ENCODE data around the gene ALG9. TPM values are rescaled to one million over a fixed set of nuclear protein-coding genes. Genes with fewer than 3 reads are reported as not detected.
A peak's percentile ranks its signal among the peaks of the same experiment; 100 is the strongest.

ALG9 gene
- total RNA-seq, 1 experiment from 2014 or later, result 19.7 TPM

DNA sequence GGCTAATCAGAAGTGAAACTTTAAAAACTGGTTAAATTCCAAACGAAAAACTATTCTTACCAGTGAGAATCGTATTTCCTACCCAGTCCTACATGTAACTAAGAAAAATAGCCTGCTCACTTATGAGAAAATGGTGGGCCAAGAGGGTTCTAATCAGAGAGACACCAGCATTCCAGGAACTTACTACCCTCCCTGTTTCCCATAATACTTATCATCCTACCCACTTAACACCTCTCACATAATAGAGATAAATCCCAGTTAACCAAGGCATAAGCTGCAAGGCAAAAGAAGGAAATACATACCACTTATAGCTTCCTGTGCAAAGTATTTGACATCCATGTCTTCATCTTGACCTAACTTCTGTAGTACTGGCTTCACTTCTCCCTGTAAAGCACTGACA is 129.6 kb downstream of the ALG9 start:
- peaks cover 50% of the 10 kb centered on the region for H3K36me3 Mint-ChIP-seq
- POLR2A ChIA-PET, result no interaction called here
- CTCF ChIA-PET, result no interaction called here
- no peak overlapping the region for H3K27ac Mint-ChIP-seq
- no peak for TF ChIP-seq SOX15 (CRISPR knock-in tag; IDR thresholded peaks at IDR 0.05)
- no peaks in the 10 kb centered on the region for H3K9me3 Mint-ChIP-seq
- ATAC-seq (no peak), DNase-seq (ENCODE audit: low spot score) (no peak)
- H3K4me1 Mint-ChIP-seq, result no peaks in the 10 kb centered on the region
- no peak overlapping the region for H3K4me3 Mint-ChIP-seq
- H3K27me3 Mint-ChIP-seq (ENCODE audit: low read depth), result no peaks in the 10 kb centered on the region

DNA sequence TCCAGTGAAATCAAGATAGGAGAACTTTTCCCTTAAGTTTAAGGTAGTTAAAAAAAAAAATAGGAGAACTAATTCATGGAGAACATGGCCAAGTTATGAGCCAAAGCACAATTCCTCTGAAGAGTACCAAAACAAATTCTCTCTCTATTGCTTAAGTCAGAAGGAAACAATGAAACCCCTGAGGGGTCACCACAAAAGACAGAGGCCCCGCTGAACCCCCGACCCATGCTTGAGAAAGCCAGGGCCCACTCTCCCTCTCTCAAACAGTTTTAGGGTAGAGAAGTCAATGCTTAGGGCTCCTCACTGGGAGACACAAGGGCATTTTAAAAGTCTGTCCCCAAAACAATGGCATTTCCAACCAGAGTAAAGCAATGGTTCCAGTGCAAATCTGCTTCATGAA is 132.1 kb downstream of the ALG9 start:
- H3K4me3 Mint-ChIP-seq, result no peak overlapping the region

DNA sequence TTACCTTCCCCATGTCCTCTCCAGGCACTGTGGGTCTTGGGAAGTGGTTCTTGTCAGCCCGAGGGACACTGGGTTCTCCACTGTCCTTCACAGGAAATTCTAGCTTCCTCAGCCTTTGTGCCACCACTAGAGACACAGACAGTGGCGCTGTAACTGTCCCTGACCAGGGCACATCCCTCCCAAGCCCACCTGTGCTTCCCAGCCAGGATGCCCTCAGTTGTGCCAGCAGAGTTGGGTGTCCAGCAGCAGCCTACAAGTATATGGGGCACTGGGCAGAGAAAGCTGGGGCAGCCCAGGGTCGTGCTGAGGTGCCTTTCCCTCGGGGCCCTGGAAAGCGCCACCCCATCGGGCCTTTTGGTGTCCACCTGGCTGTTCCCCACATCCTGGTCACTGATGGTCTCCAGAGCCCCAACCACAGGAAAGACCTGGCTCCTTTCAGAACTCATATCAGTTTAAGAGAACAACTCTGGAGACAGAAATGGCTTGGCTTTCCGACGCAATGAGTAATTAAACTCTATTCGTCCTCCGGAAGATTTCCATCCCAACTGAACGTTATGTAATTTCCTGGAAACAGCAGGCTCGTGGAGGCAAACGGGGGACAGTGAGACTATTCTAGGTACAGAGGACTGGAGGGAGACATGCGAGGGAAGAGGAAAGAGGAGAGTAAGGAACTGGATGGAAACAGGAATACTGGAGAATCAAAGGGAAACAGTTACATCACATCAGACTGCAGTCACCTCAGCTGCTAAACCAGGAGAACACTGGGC is 133.8 kb downstream of the ALG9 start:
- Mint-ChIP-seq H3K4me3 (no peak overlapping the region), H3K36me3 (peaks cover 19% of the 10 kb centered on the region), H3K4me1 (peaks cover 2% of the 10 kb centered on the region; the same call in 1 of the 2 replicates), H3K9me3 (no peaks in the 10 kb centered on the region), H3K27me3 (ENCODE audit: low read depth) (no peaks in the 10 kb centered on the region), H3K27ac (peak overlapping the region; percentile 83)
- ChIA-PET POLR2A (interaction anchor here (0.9 kb wide), 1 partner anchor 198 kb away, joined by 3 read pairs; no protein-coding TSS in a partner anchor), CTCF (no interaction called here)
- DNase-seq (ENCODE audit: low spot score), result no peak
- ATAC-seq, result no peak
- TF ChIP-seq NFATC4 (CRISPR knock-in tag; IDR thresholded peaks at IDR 0.05), result no peak
- no peak for TF ChIP-seq GABPB1 (CRISPR knock-in tag; IDR thresholded peaks at IDR 0.05)
- TF ChIP-seq, protein P1, sequence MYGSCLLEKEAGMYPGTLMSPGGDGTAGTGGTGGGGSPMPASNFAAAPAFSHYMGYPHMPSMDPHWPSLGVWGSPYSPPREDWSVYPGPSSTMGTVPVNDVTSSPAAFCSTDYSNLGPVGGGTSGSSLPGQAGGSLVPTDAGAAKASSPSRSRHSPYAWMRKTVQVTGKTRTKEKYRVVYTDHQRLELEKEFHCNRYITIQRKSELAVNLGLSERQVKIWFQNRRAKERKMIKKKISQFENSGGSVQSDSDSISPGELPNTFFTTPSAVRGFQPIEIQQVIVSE (CRISPR knock-in tag; IDR thresholded peaks at IDR 0.05; ENCODE audit: borderline replicate concordance), result no peak
- TF ChIP-seq, protein P2, sequence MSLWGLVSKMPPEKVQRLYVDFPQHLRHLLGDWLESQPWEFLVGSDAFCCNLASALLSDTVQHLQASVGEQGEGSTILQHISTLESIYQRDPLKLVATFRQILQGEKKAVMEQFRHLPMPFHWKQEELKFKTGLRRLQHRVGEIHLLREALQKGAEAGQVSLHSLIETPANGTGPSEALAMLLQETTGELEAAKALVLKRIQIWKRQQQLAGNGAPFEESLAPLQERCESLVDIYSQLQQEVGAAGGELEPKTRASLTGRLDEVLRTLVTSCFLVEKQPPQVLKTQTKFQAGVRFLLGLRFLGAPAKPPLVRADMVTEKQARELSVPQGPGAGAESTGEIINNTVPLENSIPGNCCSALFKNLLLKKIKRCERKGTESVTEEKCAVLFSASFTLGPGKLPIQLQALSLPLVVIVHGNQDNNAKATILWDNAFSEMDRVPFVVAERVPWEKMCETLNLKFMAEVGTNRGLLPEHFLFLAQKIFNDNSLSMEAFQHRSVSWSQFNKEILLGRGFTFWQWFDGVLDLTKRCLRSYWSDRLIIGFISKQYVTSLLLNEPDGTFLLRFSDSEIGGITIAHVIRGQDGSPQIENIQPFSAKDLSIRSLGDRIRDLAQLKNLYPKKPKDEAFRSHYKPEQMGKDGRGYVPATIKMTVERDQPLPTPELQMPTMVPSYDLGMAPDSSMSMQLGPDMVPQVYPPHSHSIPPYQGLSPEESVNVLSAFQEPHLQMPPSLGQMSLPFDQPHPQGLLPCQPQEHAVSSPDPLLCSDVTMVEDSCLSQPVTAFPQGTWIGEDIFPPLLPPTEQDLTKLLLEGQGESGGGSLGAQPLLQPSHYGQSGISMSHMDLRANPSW (CRISPR knock-in tag; conservative IDR thresholded peaks at IDR 0.05; ENCODE audit: low read depth), result no peak
- TF ChIP-seq FOXJ3 (CRISPR knock-in tag; IDR thresholded peaks at IDR 0.05; ENCODE audit: borderline replicate concordance), result no peak
- no peak for TF ChIP-seq NR1H2 (CRISPR knock-in tag; IDR thresholded peaks at IDR 0.05)
- TF ChIP-seq, protein P3, sequence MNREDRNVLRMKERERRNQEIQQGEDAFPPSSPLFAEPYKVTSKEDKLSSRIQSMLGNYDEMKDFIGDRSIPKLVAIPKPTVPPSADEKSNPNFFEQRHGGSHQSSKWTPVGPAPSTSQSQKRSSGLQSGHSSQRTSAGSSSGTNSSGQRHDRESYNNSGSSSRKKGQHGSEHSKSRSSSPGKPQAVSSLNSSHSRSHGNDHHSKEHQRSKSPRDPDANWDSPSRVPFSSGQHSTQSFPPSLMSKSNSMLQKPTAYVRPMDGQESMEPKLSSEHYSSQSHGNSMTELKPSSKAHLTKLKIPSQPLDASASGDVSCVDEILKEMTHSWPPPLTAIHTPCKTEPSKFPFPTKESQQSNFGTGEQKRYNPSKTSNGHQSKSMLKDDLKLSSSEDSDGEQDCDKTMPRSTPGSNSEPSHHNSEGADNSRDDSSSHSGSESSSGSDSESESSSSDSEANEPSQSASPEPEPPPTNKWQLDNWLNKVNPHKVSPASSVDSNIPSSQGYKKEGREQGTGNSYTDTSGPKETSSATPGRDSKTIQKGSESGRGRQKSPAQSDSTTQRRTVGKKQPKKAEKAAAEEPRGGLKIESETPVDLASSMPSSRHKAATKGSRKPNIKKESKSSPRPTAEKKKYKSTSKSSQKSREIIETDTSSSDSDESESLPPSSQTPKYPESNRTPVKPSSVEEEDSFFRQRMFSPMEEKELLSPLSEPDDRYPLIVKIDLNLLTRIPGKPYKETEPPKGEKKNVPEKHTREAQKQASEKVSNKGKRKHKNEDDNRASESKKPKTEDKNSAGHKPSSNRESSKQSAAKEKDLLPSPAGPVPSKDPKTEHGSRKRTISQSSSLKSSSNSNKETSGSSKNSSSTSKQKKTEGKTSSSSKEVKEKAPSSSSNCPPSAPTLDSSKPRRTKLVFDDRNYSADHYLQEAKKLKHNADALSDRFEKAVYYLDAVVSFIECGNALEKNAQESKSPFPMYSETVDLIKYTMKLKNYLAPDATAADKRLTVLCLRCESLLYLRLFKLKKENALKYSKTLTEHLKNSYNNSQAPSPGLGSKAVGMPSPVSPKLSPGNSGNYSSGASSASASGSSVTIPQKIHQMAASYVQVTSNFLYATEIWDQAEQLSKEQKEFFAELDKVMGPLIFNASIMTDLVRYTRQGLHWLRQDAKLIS (CRISPR knock-in tag; IDR thresholded peaks at IDR 0.05; ENCODE audit: borderline replicate concordance), result no peak
- TF ChIP-seq, protein P4, sequence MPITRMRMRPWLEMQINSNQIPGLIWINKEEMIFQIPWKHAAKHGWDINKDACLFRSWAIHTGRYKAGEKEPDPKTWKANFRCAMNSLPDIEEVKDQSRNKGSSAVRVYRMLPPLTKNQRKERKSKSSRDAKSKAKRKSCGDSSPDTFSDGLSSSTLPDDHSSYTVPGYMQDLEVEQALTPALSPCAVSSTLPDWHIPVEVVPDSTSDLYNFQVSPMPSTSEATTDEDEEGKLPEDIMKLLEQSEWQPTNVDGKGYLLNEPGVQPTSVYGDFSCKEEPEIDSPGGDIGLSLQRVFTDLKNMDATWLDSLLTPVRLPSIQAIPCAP (CRISPR knock-in tag; IDR thresholded peaks at IDR 0.05), result no peak
- TF ChIP-seq, protein P5, sequence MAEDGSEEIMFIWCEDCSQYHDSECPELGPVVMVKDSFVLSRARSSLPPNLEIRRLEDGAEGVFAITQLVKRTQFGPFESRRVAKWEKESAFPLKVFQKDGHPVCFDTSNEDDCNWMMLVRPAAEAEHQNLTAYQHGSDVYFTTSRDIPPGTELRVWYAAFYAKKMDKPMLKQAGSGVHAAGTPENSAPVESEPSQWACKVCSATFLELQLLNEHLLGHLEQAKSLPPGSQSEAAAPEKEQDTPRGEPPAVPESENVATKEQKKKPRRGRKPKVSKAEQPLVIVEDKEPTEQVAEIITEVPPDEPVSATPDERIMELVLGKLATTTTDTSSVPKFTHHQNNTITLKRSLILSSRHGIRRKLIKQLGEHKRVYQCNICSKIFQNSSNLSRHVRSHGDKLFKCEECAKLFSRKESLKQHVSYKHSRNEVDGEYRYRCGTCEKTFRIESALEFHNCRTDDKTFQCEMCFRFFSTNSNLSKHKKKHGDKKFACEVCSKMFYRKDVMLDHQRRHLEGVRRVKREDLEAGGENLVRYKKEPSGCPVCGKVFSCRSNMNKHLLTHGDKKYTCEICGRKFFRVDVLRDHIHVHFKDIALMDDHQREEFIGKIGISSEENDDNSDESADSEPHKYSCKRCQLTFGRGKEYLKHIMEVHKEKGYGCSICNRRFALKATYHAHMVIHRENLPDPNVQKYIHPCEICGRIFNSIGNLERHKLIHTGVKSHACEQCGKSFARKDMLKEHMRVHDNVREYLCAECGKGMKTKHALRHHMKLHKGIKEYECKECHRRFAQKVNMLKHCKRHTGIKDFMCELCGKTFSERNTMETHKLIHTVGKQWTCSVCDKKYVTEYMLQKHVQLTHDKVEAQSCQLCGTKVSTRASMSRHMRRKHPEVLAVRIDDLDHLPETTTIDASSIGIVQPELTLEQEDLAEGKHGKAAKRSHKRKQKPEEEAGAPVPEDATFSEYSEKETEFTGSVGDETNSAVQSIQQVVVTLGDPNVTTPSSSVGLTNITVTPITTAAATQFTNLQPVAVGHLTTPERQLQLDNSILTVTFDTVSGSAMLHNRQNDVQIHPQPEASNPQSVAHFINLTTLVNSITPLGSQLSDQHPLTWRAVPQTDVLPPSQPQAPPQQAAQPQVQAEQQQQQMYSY (CRISPR knock-in tag; IDR thresholded peaks at IDR 0.05), result no peak
- TF ChIP-seq, protein P6, sequence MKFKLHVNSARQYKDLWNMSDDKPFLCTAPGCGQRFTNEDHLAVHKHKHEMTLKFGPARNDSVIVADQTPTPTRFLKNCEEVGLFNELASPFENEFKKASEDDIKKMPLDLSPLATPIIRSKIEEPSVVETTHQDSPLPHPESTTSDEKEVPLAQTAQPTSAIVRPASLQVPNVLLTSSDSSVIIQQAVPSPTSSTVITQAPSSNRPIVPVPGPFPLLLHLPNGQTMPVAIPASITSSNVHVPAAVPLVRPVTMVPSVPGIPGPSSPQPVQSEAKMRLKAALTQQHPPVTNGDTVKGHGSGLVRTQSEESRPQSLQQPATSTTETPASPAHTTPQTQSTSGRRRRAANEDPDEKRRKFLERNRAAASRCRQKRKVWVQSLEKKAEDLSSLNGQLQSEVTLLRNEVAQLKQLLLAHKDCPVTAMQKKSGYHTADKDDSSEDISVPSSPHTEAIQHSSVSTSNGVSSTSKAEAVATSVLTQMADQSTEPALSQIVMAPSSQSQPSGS (CRISPR knock-in tag; IDR thresholded peaks at IDR 0.05; ENCODE audit: borderline replicate concordance, low read depth), result no peak
- TF ChIP-seq, protein P7, sequence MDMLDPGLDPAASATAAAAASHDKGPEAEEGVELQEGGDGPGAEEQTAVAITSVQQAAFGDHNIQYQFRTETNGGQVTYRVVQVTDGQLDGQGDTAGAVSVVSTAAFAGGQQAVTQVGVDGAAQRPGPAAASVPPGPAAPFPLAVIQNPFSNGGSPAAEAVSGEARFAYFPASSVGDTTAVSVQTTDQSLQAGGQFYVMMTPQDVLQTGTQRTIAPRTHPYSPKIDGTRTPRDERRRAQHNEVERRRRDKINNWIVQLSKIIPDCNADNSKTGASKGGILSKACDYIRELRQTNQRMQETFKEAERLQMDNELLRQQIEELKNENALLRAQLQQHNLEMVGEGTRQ (CRISPR knock-in tag; IDR thresholded peaks at IDR 0.05), result no peak

More for the DNA sequence above, 132.1 kb downstream of the ALG9 start:
- H3K36me3 Mint-ChIP-seq, result peaks cover 31% of the 10 kb centered on the region
- ChIA-PET CTCF (interaction anchor here (1.0 kb wide), 1 partner anchor 87 kb away, joined by 3 read pairs; no protein-coding TSS in a partner anchor), POLR2A (interaction anchor here (0.7 kb wide), 2 partner anchors 129 to 257 kb away, joined by 4 read pairs; no protein-coding TSS in a partner anchor)
- no peaks in the 10 kb centered on the region for H3K27me3 Mint-ChIP-seq (ENCODE audit: low read depth)
- H3K4me1 Mint-ChIP-seq, result peaks cover 2% of the 10 kb centered on the region; the same call in 1 of the 2 replicates
- TF ChIP-seq TCF7 (CRISPR knock-in tag; IDR thresholded peaks at IDR 0.05; ENCODE audit: low read depth), result no peak
- ATAC-seq (no peak), DNase-seq (ENCODE audit: low spot score) (no peak)
- H3K9me3 Mint-ChIP-seq, result no peaks in the 10 kb centered on the region
- no peak overlapping the region for H3K27ac Mint-ChIP-seq

Measured in WTC11 (cell line).